HG03558 (cell line): ENCODE data around the gene FILIP1L.

Source experiments
- ATAC-seq: cut with Tn5 transposase; IDR thresholded peaks from one replicate; pipeline ENCODE4 v1.9.1; 2021; ENCODE audit warnings: moderate number of reproducible peaks; ENCODE audit not compliant: unreplicated experiment; ENCODE audit errors: extremely low read depth

Gene FILIP1L

GRCh38 chr3:100114413-100115030 is at the start of gene FILIP1L:
Gene FILIP1L (minus strand): TSS chr3:100114501.
- ATAC-seq = no peak

- ATAC-seq = no peak
Measured at GRCh38 chr3:100163787-100164186, 49.5 kb upstream of the FILIP1L start.

GRCh38 chr3:100160521-100160920 is 46.2 kb upstream of the FILIP1L start:
- no peak for ATAC-seq

GRCh38 chr3:100159331-100160153 is 45.2 kb upstream of the FILIP1L start:
- no peak for ATAC-seq

GRCh38 chr3:100158918-100159330 is 44.6 kb upstream of the FILIP1L start:
- ATAC-seq = no peak

- no peak for ATAC-seq
Measured at GRCh38 chr3:100157685-100158084, 43.4 kb upstream of the FILIP1L start.

GRCh38 chr3:100155590-100155989 is 41.3 kb upstream of the FILIP1L start:
- ATAC-seq = no peak

GRCh38 chr3:100155128-100155527 is 40.8 kb upstream of the FILIP1L start:
- ATAC-seq = no peak

- no peak for ATAC-seq
Measured at GRCh38 chr3:100154171-100154570, 39.9 kb upstream of the FILIP1L start.

GRCh38 chr3:100151024-100151707 is 36.9 kb upstream of the FILIP1L start:
- ATAC-seq = no peak

GRCh38 chr3:100150473-100150872 is 36.2 kb upstream of the FILIP1L start:
- no peak for ATAC-seq

GRCh38 chr3:100149713-100150415 is 35.6 kb upstream of the FILIP1L start:
- no peak for ATAC-seq

GRCh38 chr3:100149130-100149529 is 34.8 kb upstream of the FILIP1L start:
- no peak for ATAC-seq

GRCh38 chr3:100144255-100144866 is 30.1 kb upstream of the FILIP1L start:
- ATAC-seq = no peak

GRCh38 chr3:100141586-100141985 is 27.3 kb upstream of the FILIP1L start:
- no peak for ATAC-seq

- no peak for ATAC-seq
Measured at GRCh38 chr3:100140976-100141375, 26.7 kb upstream of the FILIP1L start.

- ATAC-seq = no peak
Measured at GRCh38 chr3:100136921-100137320, 22.6 kb upstream of the FILIP1L start.

- no peak for ATAC-seq
Measured at GRCh38 chr3:100131241-100131640, 16.9 kb upstream of the FILIP1L start.

- ATAC-seq = no peak
Measured at GRCh38 chr3:100129941-100130340, 15.6 kb upstream of the FILIP1L start.

- ATAC-seq = no peak
Measured at GRCh38 chr3:100128565-100128964, 14.3 kb upstream of the FILIP1L start.
